Panc1 (cell line): ENCODE data around the gene ABCA1. TPM values are rescaled to one million over a fixed set of nuclear protein-coding genes. Genes with fewer than 3 reads are reported as not detected.

ENCODE experiments used
- ATAC-seq: fragments of 200-7000 bp; cut with Tn5 transposase; 2 replicates; pipeline ENCODE4 v1.9.1; 2020; ENCODE audit warnings: mild to moderate bottlenecking, moderate library complexity
- BruUV-seq: library from RNA; stranded (reverse); fragments of 400-500 nt; replicated peaks from 2 replicates; lab custom pipeline; 2021; lab: Mats Ljungman, UMichigan
- CTCF ChIA-PET: fragments of 300-600 bp; sonication (Branson Sonifier 250); formaldehyde crosslinking; loops from one replicate; lab custom pipeline; 2022; ENCODE audit warnings: antibody characterized with exemption; lab: Charles Lee
- POLR2A ChIA-PET: fragments of 300-600 bp; sonication (Branson Sonifier 250); formaldehyde crosslinking; loops from one replicate; lab custom pipeline; 2022; ENCODE audit warnings: antibody characterized with exemption; lab: Charles Lee
- DNase-seq: peaks from one replicate; pipeline ENCODE4 v3.0.0-alpha.2; 2010; ENCODE audit warnings: low read depth, low spot score
- H3K27ac ChIP-seq: 2 replicates; pipeline ENCODE4 v1.5.1; 2011; ENCODE audit warnings: mild to moderate bottlenecking, low read length, inconsistent platforms
- H3K27me3 ChIP-seq: fragments of 200-500 bp; sonication (Bioruptor generic); 2 replicates; pipeline ENCODE4 v1.6.0; 2014; ENCODE audit warnings: low read length, inconsistent platforms; ENCODE audit not compliant: control insufficient read depth, insufficient read depth
- H3K36me3 ChIP-seq: fragments of 200-500 bp; sonication (Bioruptor generic); 2 replicates; pipeline ENCODE4 v1.5.1; 2014; ENCODE audit warnings: inconsistent platforms, mild to moderate bottlenecking, low read length, moderate library complexity; ENCODE audit not compliant: control insufficient read depth, insufficient read depth
- H3K4me1 ChIP-seq: 2 replicates; pipeline ENCODE4 v1.5.1; 2011; ENCODE audit warnings: inconsistent platforms, mild to moderate bottlenecking, low read length, moderate library complexity; ENCODE audit not compliant: control insufficient read depth, insufficient read depth
- H3K4me3 ChIP-seq, 2 experiments: 2 replicates each; pipeline ENCODE4 v1.5.1; 2011 to 2012; ENCODE audit warnings: low read depth in 2 of 2, low read length in 2 of 2, mild to moderate bottlenecking in 2 of 2, inconsistent platforms in 1 of 2, moderate library complexity in 1 of 2
- H3K9me3 ChIP-seq: fragments of 200-500 bp; sonication (Bioruptor generic); 2 replicates; pipeline ENCODE4 v1.5.1; 2014; ENCODE audit warnings: low read depth, mild to moderate bottlenecking, inconsistent platforms, low read length, moderate library complexity; ENCODE audit not compliant: control insufficient read depth, insufficient read depth
- POLR2AphosphoS5 ChIP-seq: IDR thresholded peaks from 2 replicates; pipeline ENCODE4 v1.6.1; 2012; ENCODE audit warnings: mild to moderate bottlenecking, low read depth, low read length, moderate library complexity
- SIN3A ChIP-seq: IDR thresholded peaks from 2 replicates; pipeline ENCODE4 v1.6.1; 2012; ENCODE audit warnings: low read depth, mild to moderate bottlenecking, low read length, moderate library complexity, borderline replicate concordance; ENCODE audit not compliant: insufficient read depth
- TCF7L2 ChIP-seq: IDR thresholded peaks from 2 replicates; pipeline ENCODE4 v1.6.1; 2011; ENCODE audit warnings: mild to moderate bottlenecking, low read depth, low read length, inconsistent platforms
- in situ Hi-C: cut with HindIII; loops from 2 replicates; pipeline ENCODE4 v1.10.0; 2016; ENCODE audit warnings: low sequenced_read_pairs, low pct_unique_long_range_greater_than_20kb
- intact Hi-C: fragments of 100-400 bp; cut with micrococcal nuclease; formaldehyde crosslinking; loops from one replicate; pipeline ENCODE4 v1.10.0; 2022; ENCODE audit not compliant: unreplicated experiment
- total RNA-seq: library from RNA; stranded (reverse); gene quantifications from one replicate; pipeline ENCODE4 v1.2.1, GENCODE V29; 2021; ENCODE audit not compliant: unreplicated experiment
- TF ChIP-seq, protein P1 (sequence below): fragments of 450-650 bp; IDR thresholded peaks from 2 replicates; pipeline ENCODE4 v1.5.1; 2017; ENCODE audit warnings: mild to moderate bottlenecking
- TF ChIP-seq, protein P2 (sequence below), 2 experiments: IDR thresholded peaks; 2 replicates each; pipeline ENCODE4 v1.6.1; 2011 to 2012; ENCODE audit warnings: low read depth in 2 of 2, control low read depth in 1 of 2, low read length in 1 of 2, mild to moderate bottlenecking in 1 of 2, moderate library complexity in 1 of 2; ENCODE audit not compliant: insufficient read depth in 1 of 2

ABCA1 gene
- total RNA-seq, 1 experiment from 2014 or later = 2.6 TPM

DNA sequence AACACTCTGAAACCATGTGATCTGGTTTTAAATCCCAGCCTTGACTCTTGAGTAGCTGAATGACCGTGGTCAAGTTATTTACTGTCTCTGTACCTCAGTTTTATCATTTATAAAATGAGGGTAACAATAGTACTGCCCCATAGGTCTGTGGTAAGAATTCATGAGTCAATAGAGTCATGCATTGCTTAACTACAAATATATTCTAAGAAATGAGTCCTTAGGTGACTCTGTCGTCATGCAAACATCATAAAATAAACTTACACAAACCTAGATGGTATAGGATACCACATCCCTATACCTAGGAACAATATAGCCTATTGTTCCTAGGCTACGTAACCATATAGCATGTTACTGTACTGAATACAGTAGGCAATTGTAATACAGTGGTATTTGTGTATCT, 20.3 kb upstream of the ABCA1 start:
- ChIA-PET CTCF (no interaction called here), POLR2A (no interaction called here)
- H3K9me3 ChIP-seq = no peaks in the 10 kb centered on the region
- H3K36me3 ChIP-seq = no peaks in the 10 kb centered on the region
- intact Hi-C loops (no loop called here), in situ Hi-C loops (no loop called here)
- H3K27me3 ChIP-seq = no peaks in the 10 kb centered on the region
- DNase-seq = no peak
- BruUV-seq = no TSS peak
- TF ChIP-seq POLR2AphosphoS5 = no peak
- TF ChIP-seq TCF7L2 = no peak
- TF ChIP-seq SIN3A = no peak
- TF ChIP-seq, protein P1, sequence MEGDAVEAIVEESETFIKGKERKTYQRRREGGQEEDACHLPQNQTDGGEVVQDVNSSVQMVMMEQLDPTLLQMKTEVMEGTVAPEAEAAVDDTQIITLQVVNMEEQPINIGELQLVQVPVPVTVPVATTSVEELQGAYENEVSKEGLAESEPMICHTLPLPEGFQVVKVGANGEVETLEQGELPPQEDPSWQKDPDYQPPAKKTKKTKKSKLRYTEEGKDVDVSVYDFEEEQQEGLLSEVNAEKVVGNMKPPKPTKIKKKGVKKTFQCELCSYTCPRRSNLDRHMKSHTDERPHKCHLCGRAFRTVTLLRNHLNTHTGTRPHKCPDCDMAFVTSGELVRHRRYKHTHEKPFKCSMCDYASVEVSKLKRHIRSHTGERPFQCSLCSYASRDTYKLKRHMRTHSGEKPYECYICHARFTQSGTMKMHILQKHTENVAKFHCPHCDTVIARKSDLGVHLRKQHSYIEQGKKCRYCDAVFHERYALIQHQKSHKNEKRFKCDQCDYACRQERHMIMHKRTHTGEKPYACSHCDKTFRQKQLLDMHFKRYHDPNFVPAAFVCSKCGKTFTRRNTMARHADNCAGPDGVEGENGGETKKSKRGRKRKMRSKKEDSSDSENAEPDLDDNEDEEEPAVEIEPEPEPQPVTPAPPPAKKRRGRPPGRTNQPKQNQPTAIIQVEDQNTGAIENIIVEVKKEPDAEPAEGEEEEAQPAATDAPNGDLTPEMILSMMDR = no peak
- TF ChIP-seq, protein P2, sequence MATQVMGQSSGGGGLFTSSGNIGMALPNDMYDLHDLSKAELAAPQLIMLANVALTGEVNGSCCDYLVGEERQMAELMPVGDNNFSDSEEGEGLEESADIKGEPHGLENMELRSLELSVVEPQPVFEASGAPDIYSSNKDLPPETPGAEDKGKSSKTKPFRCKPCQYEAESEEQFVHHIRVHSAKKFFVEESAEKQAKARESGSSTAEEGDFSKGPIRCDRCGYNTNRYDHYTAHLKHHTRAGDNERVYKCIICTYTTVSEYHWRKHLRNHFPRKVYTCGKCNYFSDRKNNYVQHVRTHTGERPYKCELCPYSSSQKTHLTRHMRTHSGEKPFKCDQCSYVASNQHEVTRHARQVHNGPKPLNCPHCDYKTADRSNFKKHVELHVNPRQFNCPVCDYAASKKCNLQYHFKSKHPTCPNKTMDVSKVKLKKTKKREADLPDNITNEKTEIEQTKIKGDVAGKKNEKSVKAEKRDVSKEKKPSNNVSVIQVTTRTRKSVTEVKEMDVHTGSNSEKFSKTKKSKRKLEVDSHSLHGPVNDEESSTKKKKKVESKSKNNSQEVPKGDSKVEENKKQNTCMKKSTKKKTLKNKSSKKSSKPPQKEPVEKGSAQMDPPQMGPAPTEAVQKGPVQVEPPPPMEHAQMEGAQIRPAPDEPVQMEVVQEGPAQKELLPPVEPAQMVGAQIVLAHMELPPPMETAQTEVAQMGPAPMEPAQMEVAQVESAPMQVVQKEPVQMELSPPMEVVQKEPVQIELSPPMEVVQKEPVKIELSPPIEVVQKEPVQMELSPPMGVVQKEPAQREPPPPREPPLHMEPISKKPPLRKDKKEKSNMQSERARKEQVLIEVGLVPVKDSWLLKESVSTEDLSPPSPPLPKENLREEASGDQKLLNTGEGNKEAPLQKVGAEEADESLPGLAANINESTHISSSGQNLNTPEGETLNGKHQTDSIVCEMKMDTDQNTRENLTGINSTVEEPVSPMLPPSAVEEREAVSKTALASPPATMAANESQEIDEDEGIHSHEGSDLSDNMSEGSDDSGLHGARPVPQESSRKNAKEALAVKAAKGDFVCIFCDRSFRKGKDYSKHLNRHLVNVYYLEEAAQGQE (IDR thresholded peaks at IDR 0.05; ENCODE audit: insufficient read depth in 1 of 2, low read depth in 2 of 2, low read length in 1 of 2) = no peak
- no peak overlapping the region for H3K4me3 ChIP-seq
- no peak overlapping the region for H3K27ac ChIP-seq
- ATAC-seq = no peak
- H3K4me1 ChIP-seq = no peaks in the 10 kb centered on the region

DNA sequence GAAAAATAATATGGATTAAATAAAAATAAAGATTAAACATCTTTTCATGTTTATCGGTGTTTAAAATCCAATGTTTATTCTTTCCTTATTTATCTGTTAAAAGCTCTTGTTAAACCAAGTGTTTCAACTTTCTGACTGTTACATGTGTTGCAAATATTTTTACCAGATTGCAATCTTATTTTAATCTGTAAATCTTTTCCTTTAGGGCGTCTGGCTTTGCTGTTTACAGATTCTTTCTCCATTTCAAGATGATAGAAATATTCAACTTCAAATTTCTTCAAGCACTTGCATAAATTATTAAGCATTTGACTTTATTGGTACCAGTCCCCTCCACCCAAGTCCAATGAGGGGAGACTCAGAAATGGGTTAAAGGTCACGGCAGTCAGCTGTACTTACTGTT, 16.9 kb upstream of the ABCA1 start:
- Histone ChIP-seq H3K4me3 (no peak overlapping the region), H3K27me3 (no peaks in the 10 kb centered on the region), H3K4me1 (no peaks in the 10 kb centered on the region), H3K36me3 (no peaks in the 10 kb centered on the region), H3K27ac (no peak overlapping the region), H3K9me3 (no peaks in the 10 kb centered on the region)
- CTCF ChIA-PET = no interaction called here
- POLR2A ChIA-PET = interaction anchor here (0.7 kb wide), 1 partner anchor 392 kb away, joined by 7 read pairs; no protein-coding TSS in a partner anchor
- in situ Hi-C loops = no loop called here
- no TSS peak for BruUV-seq
- intact Hi-C loops = no loop called here
- ATAC-seq (no peak), DNase-seq (no peak)
- TF ChIP-seq SIN3A = no peak

DNA sequence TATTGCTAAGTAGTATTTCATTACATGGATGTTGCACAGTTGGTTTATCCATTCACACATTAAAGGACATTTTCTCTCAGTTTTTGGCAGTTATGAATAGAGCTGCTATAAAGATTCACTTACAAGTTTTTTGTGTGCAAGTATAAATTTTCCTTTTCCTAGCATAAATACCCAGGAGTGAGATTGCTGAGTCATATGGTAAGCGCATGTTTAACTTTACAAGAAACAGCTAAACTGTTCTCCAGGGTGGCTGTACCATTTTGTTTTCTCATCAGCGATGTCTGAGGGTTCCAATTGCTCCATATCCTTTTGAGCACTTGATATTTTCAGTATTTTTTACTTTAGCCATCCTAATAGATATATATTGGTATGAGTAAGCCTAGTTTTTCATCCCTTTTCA, 16.4 kb upstream of the ABCA1 start:
- ATAC-seq (no peak), DNase-seq (no peak)
- H3K27me3 ChIP-seq = no peaks in the 10 kb centered on the region
- no peak overlapping the region for H3K27ac ChIP-seq
- intact Hi-C loops (no loop called here), in situ Hi-C loops (no loop called here)
- no peaks in the 10 kb centered on the region for H3K36me3 ChIP-seq
- ChIA-PET POLR2A (no interaction called here), CTCF (no interaction called here)
- no peak for TF ChIP-seq SIN3A
- no peak for TF ChIP-seq TCF7L2
- TF ChIP-seq, protein P1 = no peak
- TF ChIP-seq POLR2AphosphoS5 = no peak
- TF ChIP-seq, protein P2 (IDR thresholded peaks at IDR 0.05; ENCODE audit: insufficient read depth in 1 of 2, low read depth in 2 of 2, low read length in 1 of 2) = no peak
- no peaks in the 10 kb centered on the region for H3K9me3 ChIP-seq
- no TSS peak for BruUV-seq
- no peak overlapping the region for H3K4me3 ChIP-seq
- no peaks in the 10 kb centered on the region for H3K4me1 ChIP-seq
